Ishikawa (cell line): ENCODE measurements around the gene NDRG4.

ENCODE experiments used
- CEBPB ChIP-seq: IDR thresholded peaks from 2 replicates; pipeline ENCODE4 v1.6.1; 2012
- CREB1 ChIP-seq: IDR thresholded peaks from 2 replicates; pipeline ENCODE4 v1.6.1; 2012; ENCODE audit warnings: low read depth
- EGR1 ChIP-seq: IDR thresholded peaks from 2 replicates; pipeline ENCODE4 v1.6.1; 2012
- EP300 ChIP-seq: IDR thresholded peaks from 2 replicates; pipeline ENCODE4 v1.6.1; 2012; ENCODE audit warnings: borderline replicate concordance
- FOXM1 ChIP-seq: IDR thresholded peaks from 2 replicates; pipeline ENCODE4 v1.6.1; 2012; ENCODE audit warnings: low read depth, borderline replicate concordance
- MAX ChIP-seq: IDR thresholded peaks from 2 replicates; pipeline ENCODE4 v1.6.1; 2012
- RAD21 ChIP-seq: IDR thresholded peaks from 2 replicates; pipeline ENCODE4 v1.6.1; 2012; ENCODE audit warnings: low read depth
- REST ChIP-seq: IDR thresholded peaks from 2 replicates; pipeline ENCODE4 v1.6.1; 2012; ENCODE audit warnings: low read depth, mild to moderate bottlenecking
- TAF1 ChIP-seq: IDR thresholded peaks from 2 replicates; pipeline ENCODE4 v1.6.1; 2012; ENCODE audit warnings: low read depth, mild to moderate bottlenecking
- TEAD4 ChIP-seq: IDR thresholded peaks from 2 replicates; pipeline ENCODE4 v1.6.1; 2012
- YY1 ChIP-seq: IDR thresholded peaks from 2 replicates; pipeline ENCODE4 v1.6.1; 2012; ENCODE audit warnings: low read depth
- ZBTB7A ChIP-seq: IDR thresholded peaks from 2 replicates; pipeline ENCODE4 v1.6.1; 2012; ENCODE audit warnings: low read depth

GRCh38 chr16:58530179-58530578 is 30.2 kb downstream of the NDRG4 start:
- TF ChIP-seq CEBPB (no peak), ZBTB7A (no peak), TEAD4 (no peak), MAX (no peak), YY1 (no peak), EP300 (no peak), TAF1 (no peak), REST (no peak), RAD21 (no peak), FOXM1 (no peak), EGR1 (no peak), CREB1 (no peak)
